GM12865 (cell line): Measurements from ENCODE around the gene NAALADL1.

Experiments used
- DNase-seq: peaks from one replicate; pipeline ENCODE4 v3.0.0; 2010; ENCODE audit warnings: low read depth
- H3K4me3 ChIP-seq: 2 replicates; pipeline ENCODE4 v1.5.1; 2011; ENCODE audit warnings: mild to moderate bottlenecking, low read depth, low read length, control low read depth
- TF ChIP-seq, protein P1 (sequence below): IDR thresholded peaks from 2 replicates; pipeline ENCODE4 v1.5.1; 2011; ENCODE audit warnings: low read length, control low read depth, low read depth, inconsistent platforms; ENCODE audit not compliant: insufficient read depth; ENCODE audit errors: missing control alignments

The NAALADL1 gene, protein sequence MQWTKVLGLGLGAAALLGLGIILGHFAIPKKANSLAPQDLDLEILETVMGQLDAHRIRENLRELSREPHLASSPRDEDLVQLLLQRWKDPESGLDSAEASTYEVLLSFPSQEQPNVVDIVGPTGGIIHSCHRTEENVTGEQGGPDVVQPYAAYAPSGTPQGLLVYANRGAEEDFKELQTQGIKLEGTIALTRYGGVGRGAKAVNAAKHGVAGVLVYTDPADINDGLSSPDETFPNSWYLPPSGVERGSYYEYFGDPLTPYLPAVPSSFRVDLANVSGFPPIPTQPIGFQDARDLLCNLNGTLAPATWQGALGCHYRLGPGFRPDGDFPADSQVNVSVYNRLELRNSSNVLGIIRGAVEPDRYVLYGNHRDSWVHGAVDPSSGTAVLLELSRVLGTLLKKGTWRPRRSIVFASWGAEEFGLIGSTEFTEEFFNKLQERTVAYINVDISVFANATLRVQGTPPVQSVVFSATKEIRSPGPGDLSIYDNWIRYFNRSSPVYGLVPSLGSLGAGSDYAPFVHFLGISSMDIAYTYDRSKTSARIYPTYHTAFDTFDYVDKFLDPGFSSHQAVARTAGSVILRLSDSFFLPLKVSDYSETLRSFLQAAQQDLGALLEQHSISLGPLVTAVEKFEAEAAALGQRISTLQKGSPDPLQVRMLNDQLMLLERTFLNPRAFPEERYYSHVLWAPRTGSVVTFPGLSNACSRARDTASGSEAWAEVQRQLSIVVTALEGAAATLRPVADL

DNA sequence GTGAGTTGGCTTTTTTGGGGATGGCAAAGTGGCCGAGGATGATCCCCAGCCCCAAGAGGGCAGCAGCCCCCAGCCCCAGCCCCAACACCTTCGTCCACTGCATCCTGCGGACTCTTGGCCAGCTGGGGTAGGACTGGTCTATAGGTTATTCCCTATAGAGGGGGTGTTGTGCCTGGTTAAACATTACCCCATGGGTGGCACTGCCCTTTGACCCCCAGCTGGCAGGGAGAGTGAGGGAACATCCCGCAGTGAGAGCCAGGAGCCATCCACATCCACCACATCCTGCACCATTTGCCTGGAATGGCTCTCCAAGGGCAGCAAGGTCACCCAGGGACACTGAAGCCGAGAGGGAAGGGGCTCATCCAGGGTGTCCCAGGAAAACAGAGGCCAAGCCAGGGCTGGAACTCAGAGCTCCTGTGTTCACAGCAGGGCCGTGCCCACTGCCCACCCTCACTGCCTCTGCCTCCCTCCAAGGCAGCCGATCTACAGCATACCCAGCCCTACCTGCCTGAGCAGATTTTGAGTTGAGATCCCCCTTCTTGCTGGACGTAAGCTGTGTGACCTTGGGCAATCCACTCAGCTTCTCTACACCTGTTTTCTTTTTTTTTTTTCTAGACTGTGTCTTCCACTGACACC, at the start of gene NAALADL1:
NAALADL1 (minus strand) TSS at position 135 of the 636 bp plus-strand sequence; CDS start at position 103, 32 bp downstream.
- TF ChIP-seq, protein P1, sequence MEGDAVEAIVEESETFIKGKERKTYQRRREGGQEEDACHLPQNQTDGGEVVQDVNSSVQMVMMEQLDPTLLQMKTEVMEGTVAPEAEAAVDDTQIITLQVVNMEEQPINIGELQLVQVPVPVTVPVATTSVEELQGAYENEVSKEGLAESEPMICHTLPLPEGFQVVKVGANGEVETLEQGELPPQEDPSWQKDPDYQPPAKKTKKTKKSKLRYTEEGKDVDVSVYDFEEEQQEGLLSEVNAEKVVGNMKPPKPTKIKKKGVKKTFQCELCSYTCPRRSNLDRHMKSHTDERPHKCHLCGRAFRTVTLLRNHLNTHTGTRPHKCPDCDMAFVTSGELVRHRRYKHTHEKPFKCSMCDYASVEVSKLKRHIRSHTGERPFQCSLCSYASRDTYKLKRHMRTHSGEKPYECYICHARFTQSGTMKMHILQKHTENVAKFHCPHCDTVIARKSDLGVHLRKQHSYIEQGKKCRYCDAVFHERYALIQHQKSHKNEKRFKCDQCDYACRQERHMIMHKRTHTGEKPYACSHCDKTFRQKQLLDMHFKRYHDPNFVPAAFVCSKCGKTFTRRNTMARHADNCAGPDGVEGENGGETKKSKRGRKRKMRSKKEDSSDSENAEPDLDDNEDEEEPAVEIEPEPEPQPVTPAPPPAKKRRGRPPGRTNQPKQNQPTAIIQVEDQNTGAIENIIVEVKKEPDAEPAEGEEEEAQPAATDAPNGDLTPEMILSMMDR: no peak
- DNase-seq: no peak
- H3K4me3 ChIP-seq: no peak within 1 kb of the TSS

DNA sequence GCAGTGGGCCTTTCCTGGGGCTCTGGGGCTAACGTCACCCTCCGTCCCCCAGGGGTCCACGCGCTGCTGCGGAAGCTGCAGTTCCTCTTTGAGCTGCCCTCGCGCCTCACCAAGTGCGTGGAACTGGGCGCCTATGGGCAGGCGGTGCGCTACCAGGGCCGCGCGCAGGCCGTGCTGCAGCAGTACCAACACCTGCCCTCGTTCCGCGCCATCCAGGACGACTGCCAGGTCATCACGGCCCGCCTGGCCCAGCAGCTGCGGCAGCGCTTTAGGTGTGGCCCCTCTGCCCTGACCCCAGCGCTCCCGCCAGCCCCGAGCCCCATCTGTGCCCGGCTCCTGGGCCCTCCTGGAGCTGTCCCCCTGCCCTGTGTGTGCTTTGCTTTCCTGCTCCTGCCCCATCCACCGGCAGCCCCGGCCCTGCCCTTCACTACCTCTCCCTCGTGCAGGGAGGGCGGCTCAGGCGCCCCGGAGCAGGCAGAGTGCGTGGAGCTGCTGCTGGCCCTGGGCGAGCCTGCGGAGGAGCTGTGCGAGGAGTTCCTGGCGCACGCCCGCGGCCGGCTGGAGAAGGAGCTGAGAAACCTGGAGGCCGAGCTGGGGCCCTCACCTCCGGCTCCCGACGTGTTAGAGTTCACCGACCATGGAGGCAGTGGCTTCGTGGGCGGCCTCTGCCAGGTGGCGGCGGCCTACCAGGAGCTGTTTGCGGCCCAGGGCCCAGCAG, 49.6 kb upstream of the NAALADL1 start:
- TF ChIP-seq, protein P1: no peak
- H3K4me3 ChIP-seq: no peak overlapping the region
- no peak for DNase-seq

DNA sequence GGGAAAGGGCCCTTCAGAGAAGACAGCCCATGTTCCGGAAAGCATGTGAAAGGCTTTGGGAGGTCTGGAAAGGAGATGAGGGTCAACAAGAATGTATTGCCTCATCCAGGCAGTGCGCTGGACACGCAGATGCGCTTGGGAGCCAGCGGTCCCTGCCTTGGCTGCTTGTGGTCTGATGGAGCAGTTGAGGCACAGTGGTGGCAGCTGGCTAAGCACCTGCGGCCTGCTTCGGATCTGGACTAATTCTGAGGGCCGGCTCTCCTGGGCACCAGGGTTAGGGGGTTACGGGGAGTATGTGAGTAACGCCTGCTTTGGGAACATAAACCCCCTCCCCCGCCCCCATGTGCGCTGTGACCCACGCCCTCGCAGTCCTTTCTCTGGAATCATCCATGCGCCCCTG, 48.7 kb upstream of the NAALADL1 start:
- no peak for DNase-seq
- TF ChIP-seq, protein P1: no peak
- H3K4me3 ChIP-seq: no peak overlapping the region

DNA sequence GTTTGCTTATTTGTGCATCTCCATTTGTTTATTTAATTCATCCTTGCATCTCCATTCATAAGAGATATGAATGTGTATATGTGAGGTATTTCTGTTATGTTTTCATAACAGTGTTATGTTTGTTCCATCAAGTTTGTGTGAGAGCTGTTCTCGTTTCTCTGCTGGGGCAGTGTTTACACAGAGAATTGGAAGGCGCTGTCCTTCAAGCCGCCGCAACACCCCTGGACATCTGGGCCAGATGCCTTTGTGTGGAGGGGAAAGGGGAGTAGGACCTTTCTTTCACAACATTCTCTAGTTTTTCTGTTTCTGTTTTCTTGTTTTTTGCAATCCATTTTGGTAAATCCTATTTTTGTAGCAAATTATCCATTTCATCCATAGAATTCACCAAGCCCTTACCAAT, 46.3 kb upstream of the NAALADL1 start:
- TF ChIP-seq, protein P1: no peak
- no peak for DNase-seq
- H3K4me3 ChIP-seq: no peak overlapping the region

DNA sequence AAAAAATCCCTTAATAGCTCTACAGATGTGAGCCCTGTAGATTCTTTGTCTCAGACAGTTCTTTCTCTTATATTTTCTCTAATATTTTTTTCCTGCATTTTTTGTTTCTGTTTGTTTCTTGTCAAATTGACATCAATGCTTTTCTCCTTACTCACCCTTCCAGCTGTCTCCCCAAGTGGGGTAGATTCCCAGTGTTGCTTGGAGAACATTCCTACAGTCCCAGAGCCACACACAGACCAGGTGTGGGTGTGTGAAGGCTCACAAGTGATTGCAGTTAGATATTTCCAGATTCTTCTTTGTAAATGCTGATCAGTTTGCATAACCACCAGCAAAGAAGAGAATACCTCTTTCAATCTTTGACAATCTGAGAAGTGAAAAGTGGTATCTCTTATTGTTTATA, 45.1 kb upstream of the NAALADL1 start:
- TF ChIP-seq, protein P1: no peak

More for the DNA sequence above, 45.1 kb upstream of the NAALADL1 start:
- no peak for DNase-seq
- no peak overlapping the region for H3K4me3 ChIP-seq
